A549 (cell line): ENCODE measurements around the gene SYNGR2. TPM values are rescaled to one million over a fixed set of nuclear protein-coding genes. Genes with fewer than 3 reads are reported as not detected.

ENCODE experiments used
- ATAC-seq, 2 experiments: fragments of 200-7000 bp in 1 of 2; fragments of >200 bp in 1 of 2; cut with Nextera tagmentation in 1 of 2; cut with Tn5 transposase in 1 of 2; 3 replicates each; pipeline versions ENCODE4 v1.8.0 to v1.9.1; 2018 to 2020; ENCODE audit warnings: mild to moderate bottlenecking in 1 of 2, moderate library complexity in 1 of 2
- CTCF ChIA-PET: fragments of 300-600 bp; sonication (Branson Sonifier 250); formaldehyde crosslinking; extraction: SDS; loops from one replicate; lab custom pipeline; 2021; ENCODE audit warnings: antibody characterized with exemption, inconsistent platforms; lab: Yijun Ruan, JAX
- POLR2A ChIA-PET: fragments of 350-600 bp; formaldehyde crosslinking; extraction: SDS; loops from one replicate; lab custom pipeline; 2021; ENCODE audit warnings: antibody characterized with exemption, inconsistent platforms; lab: Yijun Ruan, JAX
- DNase-seq, 2 experiments: peaks; one replicate each; pipeline versions ENCODE4 v3.0.0 to v3.0.0-alpha.2; 2011 to 2016; ENCODE audit warnings: low read depth in 1 of 2, low spot score in 1 of 2
- FAIRE-seq: peaks from 2 replicates; lab custom pipeline; 2011; peaks lifted over from hg19 to GRCh38; lab: Jason Lieb, UNC
- H3K27ac ChIP-seq, 2 experiments: fragments of >200 bp; sonication (Bioruptor Twin); formaldehyde crosslinking; 3 replicates each; pipeline ENCODE4 v1.5.1; 2016 to 2017
- H3K4me1 ChIP-seq: fragments of >200 bp; sonication (Bioruptor Twin); formaldehyde crosslinking; 3 replicates; pipeline ENCODE4 v1.6.1; 2016
- H3K4me2 ChIP-seq: fragments of >200 bp; sonication (Bioruptor Twin); formaldehyde crosslinking; 3 replicates; pipeline ENCODE4 v1.6.1; 2016
- H3K4me3 ChIP-seq: fragments of >200 bp; sonication (Bioruptor Twin); formaldehyde crosslinking; 3 replicates; pipeline ENCODE4 v1.5.1; 2016
- H3K9me3 ChIP-seq: fragments of >200 bp; sonication (Bioruptor Twin); formaldehyde crosslinking; 3 replicates; pipeline ENCODE4 v1.6.1; 2016
- BHLHE40 ChIP-seq: IDR thresholded peaks from 2 replicates; pipeline ENCODE4 v1.6.1; 2012; ENCODE audit warnings: low read depth, low read length, inconsistent platforms
- CEBPB ChIP-seq, 2 experiments: fragments of >200 bp in 1 of 2; sonication (Bioruptor Twin) in 1 of 2; formaldehyde crosslinking in 1 of 2; IDR thresholded peaks; 2 replicates each; pipeline ENCODE4 v1.6.1; 2012 to 2016
- CHD4 ChIP-seq: fragments of 200-600 bp; sonication (generic); IDR thresholded peaks from 2 replicates; pipeline ENCODE4 v1.6.1; 2016; ENCODE audit warnings: antibody characterized with exemption, mild to moderate bottlenecking, borderline replicate concordance
- FOSL2 ChIP-seq, 2 experiments: fragments of 450-650 bp in 1 of 2; fragments of >200 bp in 1 of 2; sonication (Bioruptor Twin) in 1 of 2; formaldehyde crosslinking; IDR thresholded peaks; 2 replicates each; pipeline versions ENCODE4 v1.5.0 to v1.6.1; 2016 to 2020; ENCODE audit warnings: mild to moderate bottlenecking in 1 of 2, moderate library complexity in 1 of 2
- KDM1A ChIP-seq: fragments of 200-600 bp; sonication (generic); IDR thresholded peaks from 2 replicates; pipeline ENCODE4 v1.6.1; 2016; ENCODE audit warnings: low read depth, mild to moderate bottlenecking
- KDM5A ChIP-seq: fragments of 200-600 bp; sonication (generic); IDR thresholded peaks from 2 replicates; pipeline ENCODE4 v1.6.1; 2016; ENCODE audit warnings: antibody characterized with exemption, mild to moderate bottlenecking
- MAFK ChIP-seq: fragments of 450-650 bp; IDR thresholded peaks from 2 replicates; pipeline ENCODE4 v1.6.1; 2014; ENCODE audit not compliant: partially characterized antibody
- MAZ ChIP-seq: fragments of 150-350 bp; IDR thresholded peaks from 2 replicates; pipeline ENCODE4 v1.6.1; 2014; ENCODE audit warnings: antibody characterized with exemption, low read depth, low read length, borderline replicate concordance
- RAD21 ChIP-seq, 2 experiments: fragments of >200 bp in 1 of 2; sonication (Bioruptor Twin) in 1 of 2; formaldehyde crosslinking in 1 of 2; IDR thresholded peaks in 1 of 2; conservative IDR thresholded peaks in 1 of 2; 2 replicates in 1 of 2; 3 replicates in 1 of 2; pipeline ENCODE4 v1.6.1; 2012 to 2018; ENCODE audit warnings: inconsistent platforms in 1 of 2
- RCOR1 ChIP-seq: fragments of 150-350 bp; IDR thresholded peaks from 2 replicates; pipeline ENCODE4 v1.6.1; 2014; ENCODE audit warnings: antibody characterized with exemption, low read length, low read depth
- SREBF2 ChIP-seq: fragments of 450-650 bp; IDR thresholded peaks from 2 replicates; pipeline ENCODE4 v1.6.1; 2014; ENCODE audit warnings: mild to moderate bottlenecking, moderate library complexity
- TP53 ChIP-seq: fragments of 250-450 bp; sonication (Bioruptor Pico); IDR thresholded peaks from 2 replicates; pipeline ENCODE4 v1.5.0; 2021; ENCODE audit warnings: mild to moderate bottlenecking, moderate library complexity
- ZFP36 ChIP-seq: fragments of 450-650 bp; IDR thresholded peaks from 2 replicates; pipeline ENCODE4 v1.6.1; 2014; ENCODE audit warnings: borderline replicate concordance; ENCODE audit not compliant: partially characterized antibody
- ZNF302 ChIP-seq: fragments of 250-450 bp; sonication (Bioruptor Pico); IDR thresholded peaks from 2 replicates; pipeline ENCODE4 v1.9.0; 2021; ENCODE audit warnings: inconsistent platforms, mild to moderate bottlenecking, moderate library complexity
- WGBS: methylation state at CpG from one replicate; pipeline ENCODE4 v1.1.6; 2017; ENCODE audit errors: missing lambda C conversion rate; 5-methylcytosine and 5-hydroxymethylcytosine counted together
- polyA plus RNA-seq, 4 experiments: library from polyadenylated mRNA; depleted of rRNA in 3 of 4; stranded (reverse); fragments of >200 nt; fragmentation: RNase III in 1 of 4; extraction: RNeasy Plus Mini Kit Qiagen cat#74134 plus additional on column Dnase treatment in 1 of 4; gene quantifications; 2 replicates in 3 of 4; 3 replicates in 1 of 4; pipeline ENCODE4 v1.2.3, GENCODE V29; 2011 to 2017
- TF ChIP-seq, protein P1 (sequence below): fragments of 150-350 bp; IDR thresholded peaks from 2 replicates; pipeline ENCODE4 v1.6.1; 2014; ENCODE audit warnings: low read depth, mild to moderate bottlenecking, low read length
- TF ChIP-seq, protein P2 (sequence below): fragments of 250-450 bp; sonication (Bioruptor Pico); IDR thresholded peaks from 2 replicates; pipeline ENCODE4 v1.5.0; 2020; ENCODE audit warnings: low read depth, mild to moderate bottlenecking, moderate library complexity
- TF ChIP-seq, protein P3 (sequence below): fragments of 450-650 bp; IDR thresholded peaks from 2 replicates; pipeline ENCODE4 v1.6.1; 2014; ENCODE audit warnings: antibody characterized with exemption
- TF ChIP-seq, protein P4 (sequence below): fragments of >200 bp; sonication (Bioruptor Twin); formaldehyde crosslinking; IDR thresholded peaks from 3 replicates; pipeline ENCODE4 v1.5.1; 2016

The SYNGR2 gene
- polyA plus RNA-seq, 2 of the 4 experiments (the other 2 are of a cell fraction), result 102 to 113 TPM

DNA sequence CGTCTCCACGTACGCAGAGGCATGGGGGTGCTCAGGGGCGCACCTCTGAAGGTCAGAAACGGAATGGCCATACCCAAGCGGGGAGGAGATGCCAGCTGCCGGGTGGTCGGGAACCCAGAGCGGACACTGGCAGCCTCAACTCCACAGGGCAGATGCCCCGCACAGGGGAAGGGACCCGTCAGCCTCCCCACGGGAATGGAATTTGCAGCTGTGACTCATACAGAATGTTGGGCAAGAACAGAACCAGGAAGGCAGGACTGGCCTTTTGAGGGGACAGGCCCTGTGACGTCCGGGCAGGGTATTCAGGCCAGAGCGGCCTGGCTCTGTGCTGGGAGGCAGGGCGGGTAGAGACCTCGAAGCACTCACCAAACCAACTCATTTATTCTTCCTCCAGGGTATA is 11.0 kb downstream of the SYNGR2 start:
- TF ChIP-seq CEBPB (IDR thresholded peaks at IDR 0.05) (peak in 1 of 2 experiments; percentile 71; a peak in 3 of 4 replicates), RAD21 (conservative IDR thresholded peaks at IDR 0.05 in 1 of 2, IDR thresholded peaks at IDR 0.05 in 1 of 2) (no peak), BHLHE40 (no peak), ZFP36 (no peak), FOSL2 (IDR thresholded peaks at IDR 0.05) (no peak), FOSL2 (CRISPR knock-in tag; IDR thresholded peaks at IDR 0.05) (peak; percentile 70), MAZ (no peak)
- TF ChIP-seq, protein P1, sequence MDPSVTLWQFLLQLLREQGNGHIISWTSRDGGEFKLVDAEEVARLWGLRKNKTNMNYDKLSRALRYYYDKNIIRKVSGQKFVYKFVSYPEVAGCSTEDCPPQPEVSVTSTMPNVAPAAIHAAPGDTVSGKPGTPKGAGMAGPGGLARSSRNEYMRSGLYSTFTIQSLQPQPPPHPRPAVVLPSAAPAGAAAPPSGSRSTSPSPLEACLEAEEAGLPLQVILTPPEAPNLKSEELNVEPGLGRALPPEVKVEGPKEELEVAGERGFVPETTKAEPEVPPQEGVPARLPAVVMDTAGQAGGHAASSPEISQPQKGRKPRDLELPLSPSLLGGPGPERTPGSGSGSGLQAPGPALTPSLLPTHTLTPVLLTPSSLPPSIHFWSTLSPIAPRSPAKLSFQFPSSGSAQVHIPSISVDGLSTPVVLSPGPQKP, result no peak
- Histone ChIP-seq H3K4me3 (no peak overlapping the region), H3K9me3 (no peaks in the 10 kb centered on the region), H3K4me2 (no peak overlapping the region), H3K27ac (peak overlapping the region in 1 of 2 experiments; percentile 48; a peak in 2 of 6 replicates), H3K4me1 (peaks cover 20% of the 10 kb centered on the region)
- ChIA-PET POLR2A (no interaction called here), CTCF (interaction anchor here (1.8 to 13.2 kb wide), 5 partner anchors 6 to 95 kb away, joined by 7 to 295 read pairs (median 105); partner anchors contain the start of genes AFMID, C17orf99, SYNGR2 and TK1)
- FAIRE-seq (no peak), ATAC-seq (peak; percentile 10; a peak in 3 of 6 replicates), DNase-seq (no peak)
- WGBS, result 78% methylated on average over 17 of the region's 17 CpGs

DNA sequence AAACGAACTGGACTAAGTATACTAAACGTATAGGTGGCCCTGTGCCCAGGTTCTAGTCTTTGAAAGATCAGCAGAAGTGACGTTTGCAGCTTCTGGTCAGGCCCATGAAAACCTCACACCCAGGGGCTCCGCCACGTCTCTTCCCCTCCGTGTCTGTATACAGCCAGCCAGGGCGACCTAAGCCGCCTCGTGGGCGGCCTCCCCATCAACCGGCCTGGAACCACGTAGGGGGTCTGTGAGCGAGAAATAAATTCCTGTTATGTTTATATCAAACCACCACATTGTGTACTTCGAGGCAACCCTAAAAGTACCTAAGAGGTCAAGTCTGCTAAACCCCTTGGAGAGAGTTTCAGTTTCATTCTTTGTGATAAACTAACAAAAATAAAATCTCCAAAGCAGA is 11.7 kb downstream of the SYNGR2 start:
- DNase-seq, result no peak
- 84% methylated on average over 14 of the region's 14 CpGs for WGBS
- H3K4me2 ChIP-seq, result no peak overlapping the region
- H3K27ac ChIP-seq, result peak overlapping the region in 1 of 2 experiments; percentile 48; a peak in 1 of 6 replicates
- TF ChIP-seq FOSL2 (IDR thresholded peaks at IDR 0.05), result no peak
- TF ChIP-seq FOSL2 (CRISPR knock-in tag; IDR thresholded peaks at IDR 0.05), result no peak
- no peak for TF ChIP-seq CHD4
- no peak for TF ChIP-seq RCOR1
- TF ChIP-seq, protein P2, sequence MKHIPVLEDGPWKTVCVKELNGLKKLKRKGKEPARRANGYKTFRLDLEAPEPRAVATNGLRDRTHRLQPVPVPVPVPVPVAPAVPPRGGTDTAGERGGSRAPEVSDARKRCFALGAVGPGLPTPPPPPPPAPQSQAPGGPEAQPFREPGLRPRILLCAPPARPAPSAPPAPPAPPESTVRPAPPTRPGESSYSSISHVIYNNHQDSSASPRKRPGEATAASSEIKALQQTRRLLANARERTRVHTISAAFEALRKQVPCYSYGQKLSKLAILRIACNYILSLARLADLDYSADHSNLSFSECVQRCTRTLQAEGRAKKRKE (CRISPR knock-in tag), result no peak
- TF ChIP-seq SREBF2, result no peak
- TF ChIP-seq, protein P3, sequence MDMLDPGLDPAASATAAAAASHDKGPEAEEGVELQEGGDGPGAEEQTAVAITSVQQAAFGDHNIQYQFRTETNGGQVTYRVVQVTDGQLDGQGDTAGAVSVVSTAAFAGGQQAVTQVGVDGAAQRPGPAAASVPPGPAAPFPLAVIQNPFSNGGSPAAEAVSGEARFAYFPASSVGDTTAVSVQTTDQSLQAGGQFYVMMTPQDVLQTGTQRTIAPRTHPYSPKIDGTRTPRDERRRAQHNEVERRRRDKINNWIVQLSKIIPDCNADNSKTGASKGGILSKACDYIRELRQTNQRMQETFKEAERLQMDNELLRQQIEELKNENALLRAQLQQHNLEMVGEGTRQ, result no peak
- no peak for TF ChIP-seq TP53
- TF ChIP-seq, protein P4, sequence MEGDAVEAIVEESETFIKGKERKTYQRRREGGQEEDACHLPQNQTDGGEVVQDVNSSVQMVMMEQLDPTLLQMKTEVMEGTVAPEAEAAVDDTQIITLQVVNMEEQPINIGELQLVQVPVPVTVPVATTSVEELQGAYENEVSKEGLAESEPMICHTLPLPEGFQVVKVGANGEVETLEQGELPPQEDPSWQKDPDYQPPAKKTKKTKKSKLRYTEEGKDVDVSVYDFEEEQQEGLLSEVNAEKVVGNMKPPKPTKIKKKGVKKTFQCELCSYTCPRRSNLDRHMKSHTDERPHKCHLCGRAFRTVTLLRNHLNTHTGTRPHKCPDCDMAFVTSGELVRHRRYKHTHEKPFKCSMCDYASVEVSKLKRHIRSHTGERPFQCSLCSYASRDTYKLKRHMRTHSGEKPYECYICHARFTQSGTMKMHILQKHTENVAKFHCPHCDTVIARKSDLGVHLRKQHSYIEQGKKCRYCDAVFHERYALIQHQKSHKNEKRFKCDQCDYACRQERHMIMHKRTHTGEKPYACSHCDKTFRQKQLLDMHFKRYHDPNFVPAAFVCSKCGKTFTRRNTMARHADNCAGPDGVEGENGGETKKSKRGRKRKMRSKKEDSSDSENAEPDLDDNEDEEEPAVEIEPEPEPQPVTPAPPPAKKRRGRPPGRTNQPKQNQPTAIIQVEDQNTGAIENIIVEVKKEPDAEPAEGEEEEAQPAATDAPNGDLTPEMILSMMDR, result no peak
- TF ChIP-seq ZNF302, result no peak
- no peak for TF ChIP-seq MAFK
- TF ChIP-seq KDM1A, result no peak
- TF ChIP-seq KDM5A, result no peak
- TF ChIP-seq, all 56 proteins: peak for 0
- Histone ChIP-seq H3K4me3 (no peak overlapping the region), H3K9me3 (no peaks in the 10 kb centered on the region), H3K4me1 (peaks cover 27% of the 10 kb centered on the region)
- FAIRE-seq (no peak), ATAC-seq (no peak)
- POLR2A ChIA-PET, result no interaction called here
- CTCF ChIA-PET, result interaction anchor here (1.8 to 13.2 kb wide), 4 partner anchors 11 to 95 kb away, joined by 7 to 295 read pairs (median 103); partner anchors contain the start of genes C17orf99 and SYNGR2
